ENCODE data around the gene HPS5. TPM values are rescaled to one million over a fixed set of nuclear protein-coding genes. Genes with fewer than 3 reads are reported as not detected.

Gene HPS5
- total RNA-seq, 5 donors from 2014 or later (not counting 1 experiment from before 2014, with no cell fraction given): 12.9 to 17.9 (median 14.3) TPM

- peak overlapping the region; percentile 20 to 44 for H3K27ac Mint-ChIP-seq
- Histone ChIP-seq H3K27me3 (replicated peaks in 1 of 2; ENCODE audit: control insufficient read depth in 2 of 2, extremely low read depth in 1 of 2, insufficient read depth in 2 of 2, low read length in 1 of 2) (peaks cover 0 to 4% of the 10 kb centered on the region in 2 experiments), H3K4me3 (ENCODE audit: control insufficient read depth in 1 of 2, extremely low read depth in 1 of 2, low read length in 1 of 2) (no peak overlapping the region), H3K27ac (ENCODE audit: low read length) (no peak overlapping the region), H3K36me3 (ENCODE audit: control insufficient read depth in 2 of 2, extremely low read depth in 1 of 2, insufficient read depth in 1 of 2, low read length in 1 of 2) (no peaks in the 10 kb centered on the region), H3K9me3 (no peaks in the 10 kb centered on the region), H3K4me1 (ENCODE audit: control insufficient read depth in 1 of 2, extremely low read depth in 1 of 2, insufficient read depth in 2 of 2, low read length in 2 of 2) (peaks cover 0 to 15% of the 10 kb centered on the region in 2 experiments)
- H3K4me3 Mint-ChIP-seq: no peak overlapping the region
- H3K36me3 Mint-ChIP-seq: no peaks in the 10 kb centered on the region
- DNase-seq (peak; percentile 10 to 83 (median 44)), ATAC-seq (replicated peaks in 1 of 4) (peak in 3 of 4 experiments; percentile 29 to 48 (median 39))
- H3K9me3 Mint-ChIP-seq: peaks cover 0 to 9% (median 0%) of the 10 kb centered on the region in 3 donors
- H3K27me3 Mint-ChIP-seq: peaks cover 15 to 16% of the 10 kb centered on the region in 2 donors
- CTCF ChIA-PET: interaction anchor here (0.6 to 1.7 kb wide), 11 partner anchors 26 to 522 kb away, joined by 3 to 7 read pairs (median 3); partner anchors contain the start of genes HPS5 (in 1 of the 2) and LDHA (in 1 of the 2)
- 0% methylated on average over 1 of the region's 1 CpG for WGBS (ENCODE audit: insufficient coverage)
- POLR2A ChIA-PET: interaction anchor here in 1 of 2 donors (0.6 kb wide), 1 partner anchor 37 kb away, joined by 5 read pairs; no protein-coding TSS in a partner anchor
- peaks cover 0 to 20% (median 8%) of the 10 kb centered on the region in 3 donors for H3K4me1 Mint-ChIP-seq
Measured at GRCh38 chr11:18243783-18244362, 78.1 kb downstream of the HPS5 start.

- peaks cover 28 to 37% of the 10 kb centered on the region in 2 donors for H3K27me3 Mint-ChIP-seq
- no peaks in the 10 kb centered on the region for H3K36me3 Mint-ChIP-seq
- H3K27me3 ChIP-seq (replicated peaks in 1 of 2; ENCODE audit: control insufficient read depth in 2 of 2, extremely low read depth in 1 of 2, insufficient read depth in 2 of 2, low read length in 1 of 2): peaks cover 4 to 7% of the 10 kb centered on the region in 2 experiments
- H3K27ac Mint-ChIP-seq: no peak overlapping the region
- peaks cover 0 to 5% (median 3%) of the 10 kb centered on the region in 3 donors for H3K4me1 Mint-ChIP-seq
- ChIA-PET POLR2A (no interaction called here), CTCF (no interaction called here)
- no peak overlapping the region for H3K4me3 ChIP-seq (ENCODE audit: control insufficient read depth in 1 of 2, extremely low read depth in 1 of 2, low read length in 1 of 2)
- peaks cover 0 to 4% of the 10 kb centered on the region in 2 experiments for H3K4me1 ChIP-seq (ENCODE audit: control insufficient read depth in 1 of 2, extremely low read depth in 1 of 2, insufficient read depth in 2 of 2, low read length in 2 of 2)
- DNase-seq (no peak), ATAC-seq (replicated peaks in 1 of 4) (no peak)
- H3K27ac ChIP-seq (ENCODE audit: low read length): no peak overlapping the region
- peaks cover 0 to 9% (median 0%) of the 10 kb centered on the region in 3 donors for H3K9me3 Mint-ChIP-seq
- H3K4me3 Mint-ChIP-seq: no peak overlapping the region
- no CpG with 5 or more reads among the region's 1 CpG for WGBS (ENCODE audit: insufficient coverage)
- H3K9me3 ChIP-seq: no peaks in the 10 kb centered on the region
- H3K36me3 ChIP-seq (ENCODE audit: control insufficient read depth in 2 of 2, extremely low read depth in 1 of 2, insufficient read depth in 1 of 2, low read length in 1 of 2): no peaks in the 10 kb centered on the region
Measured at GRCh38 chr11:18239655-18240054, 82.3 kb downstream of the HPS5 start.

GRCh38 chr11:18236664-18237356 lies 85.1 kb downstream of the HPS5 start, which contains the start of gene SAA4:
TSS of gene SAA4 (minus strand) at chr11:18236802. CDS start at chr11:18235926, 876 bp downstream.
- H3K27me3 Mint-ChIP-seq: peaks cover 39% of the 10 kb centered on the region in 2 donors
- Histone ChIP-seq H3K27me3 (replicated peaks in 1 of 2; ENCODE audit: control insufficient read depth in 2 of 2, extremely low read depth in 1 of 2, insufficient read depth in 2 of 2, low read length in 1 of 2) (peaks cover 4 to 11% of the 10 kb centered on the region in 2 experiments), H3K9me3 (no peaks in the 10 kb centered on the region), H3K4me3 (ENCODE audit: control insufficient read depth in 1 of 2, extremely low read depth in 1 of 2, low read length in 1 of 2) (no peak within 1 kb of the TSS), H3K36me3 (ENCODE audit: control insufficient read depth in 2 of 2, extremely low read depth in 1 of 2, insufficient read depth in 1 of 2, low read length in 1 of 2) (no peaks in the 10 kb centered on the region), H3K4me1 (ENCODE audit: control insufficient read depth in 1 of 2, extremely low read depth in 1 of 2, insufficient read depth in 2 of 2, low read length in 2 of 2) (no peaks in the 10 kb centered on the region), H3K27ac (ENCODE audit: low read length) (no peak within 1 kb of the TSS)
- H3K4me1 Mint-ChIP-seq: no peaks in the 10 kb centered on the region
- no CpG with 5 or more reads among the region's 2 CpGs for WGBS (ENCODE audit: insufficient coverage)
- no peaks in the 10 kb centered on the region for H3K9me3 Mint-ChIP-seq
- no peak within 1 kb of the TSS for H3K4me3 Mint-ChIP-seq
- H3K27ac Mint-ChIP-seq: no peak within 1 kb of the TSS
- DNase-seq: no peak
- ChIA-PET POLR2A (no interaction called here), CTCF (no interaction called here)
- no peak for ATAC-seq (replicated peaks in 1 of 4)
- no peaks in the 10 kb centered on the region for H3K36me3 Mint-ChIP-seq

- H3K27ac ChIP-seq (ENCODE audit: low read length): no peak overlapping the region
- Mint-ChIP-seq H3K4me1 (no peaks in the 10 kb centered on the region), H3K27ac (no peak overlapping the region), H3K4me3 (no peak overlapping the region), H3K36me3 (no peaks in the 10 kb centered on the region), H3K9me3 (no peaks in the 10 kb centered on the region), H3K27me3 (peaks cover 36 to 37% of the 10 kb centered on the region in 2 donors)
- no peaks in the 10 kb centered on the region for H3K4me1 ChIP-seq (ENCODE audit: control insufficient read depth in 1 of 2, extremely low read depth in 1 of 2, insufficient read depth in 2 of 2, low read length in 2 of 2)
- ChIA-PET POLR2A (interaction anchor here in 1 of 2 donors (0.6 kb wide), 1 partner anchor 531 kb away, joined by 3 read pairs; no protein-coding TSS in a partner anchor), CTCF (no interaction called here)
- H3K36me3 ChIP-seq (ENCODE audit: control insufficient read depth in 2 of 2, extremely low read depth in 1 of 2, insufficient read depth in 1 of 2, low read length in 1 of 2): no peaks in the 10 kb centered on the region
- no peaks in the 10 kb centered on the region for H3K9me3 ChIP-seq
- 14% methylated on average over 1 of the region's 8 CpGs for WGBS (ENCODE audit: insufficient coverage)
- ATAC-seq (replicated peaks in 1 of 4): no peak
- no peak overlapping the region for H3K4me3 ChIP-seq (ENCODE audit: control insufficient read depth in 1 of 2, extremely low read depth in 1 of 2, low read length in 1 of 2)
- no peak for DNase-seq
- H3K27me3 ChIP-seq (replicated peaks in 1 of 2; ENCODE audit: control insufficient read depth in 2 of 2, extremely low read depth in 1 of 2, insufficient read depth in 2 of 2, low read length in 1 of 2): peaks cover 4 to 11% of the 10 kb centered on the region in 2 experiments
Measured at GRCh38 chr11:18235394-18236334, 86.3 kb downstream of the HPS5 start.

GRCh38 chr11:18233912-18234311 lies 88.0 kb downstream of the HPS5 start:
- CTCF ChIA-PET: no interaction called here
- no peaks in the 10 kb centered on the region for H3K9me3 Mint-ChIP-seq
- Histone ChIP-seq H3K9me3 (no peaks in the 10 kb centered on the region), H3K27me3 (replicated peaks in 1 of 2; ENCODE audit: control insufficient read depth in 2 of 2, extremely low read depth in 1 of 2, insufficient read depth in 2 of 2, low read length in 1 of 2) (peaks cover 0 to 11% of the 10 kb centered on the region in 2 experiments), H3K4me3 (ENCODE audit: control insufficient read depth in 1 of 2, extremely low read depth in 1 of 2, low read length in 1 of 2) (no peak overlapping the region), H3K36me3 (ENCODE audit: control insufficient read depth in 2 of 2, extremely low read depth in 1 of 2, insufficient read depth in 1 of 2, low read length in 1 of 2) (no peaks in the 10 kb centered on the region), H3K27ac (ENCODE audit: low read length) (no peak overlapping the region), H3K4me1 (ENCODE audit: control insufficient read depth in 1 of 2, extremely low read depth in 1 of 2, insufficient read depth in 2 of 2, low read length in 2 of 2) (no peaks in the 10 kb centered on the region)
- no peaks in the 10 kb centered on the region for H3K4me1 Mint-ChIP-seq
- POLR2A ChIA-PET: no interaction called here
- no peak for DNase-seq
- no peak overlapping the region for H3K4me3 Mint-ChIP-seq
- WGBS (ENCODE audit: insufficient coverage): no CpG with 5 or more reads among the region's 4 CpGs
- no peaks in the 10 kb centered on the region for H3K36me3 Mint-ChIP-seq
- H3K27me3 Mint-ChIP-seq: peaks cover 24% of the 10 kb centered on the region in 2 donors
- no peak for ATAC-seq (replicated peaks in 1 of 4)
- no peak overlapping the region for H3K27ac Mint-ChIP-seq

- H3K36me3 Mint-ChIP-seq: no peaks in the 10 kb centered on the region
- Histone ChIP-seq H3K4me1 (ENCODE audit: control insufficient read depth in 1 of 2, extremely low read depth in 1 of 2, insufficient read depth in 2 of 2, low read length in 2 of 2) (no peaks in the 10 kb centered on the region), H3K27me3 (replicated peaks in 1 of 2; ENCODE audit: control insufficient read depth in 2 of 2, extremely low read depth in 1 of 2, insufficient read depth in 2 of 2, low read length in 1 of 2) (peaks cover 0 to 7% of the 10 kb centered on the region in 2 experiments), H3K27ac (ENCODE audit: low read length) (no peak overlapping the region), H3K36me3 (ENCODE audit: control insufficient read depth in 2 of 2, extremely low read depth in 1 of 2, insufficient read depth in 1 of 2, low read length in 1 of 2) (no peaks in the 10 kb centered on the region), H3K4me3 (ENCODE audit: control insufficient read depth in 1 of 2, extremely low read depth in 1 of 2, low read length in 1 of 2) (no peak overlapping the region), H3K9me3 (no peaks in the 10 kb centered on the region)
- no peaks in the 10 kb centered on the region for H3K4me1 Mint-ChIP-seq
- CTCF ChIA-PET: interaction anchor here in 1 of 2 donors (0.6 kb wide), 1 partner anchor 26 kb away, joined by 6 read pairs; no protein-coding TSS in a partner anchor
- peaks cover 3 to 12% of the 10 kb centered on the region in 2 donors for H3K27me3 Mint-ChIP-seq
- DNase-seq (no peak), ATAC-seq (replicated peaks in 1 of 4) (no peak)
- 88% methylated on average over 2 of the region's 2 CpGs for whole genome bisulfite sequencing (ENCODE audit: insufficient coverage)
- POLR2A ChIA-PET: no interaction called here
- H3K27ac Mint-ChIP-seq: no peak overlapping the region
- H3K4me3 Mint-ChIP-seq: no peak overlapping the region
- H3K9me3 Mint-ChIP-seq: no peaks in the 10 kb centered on the region
Measured at GRCh38 chr11:18230859-18231258, 91.1 kb downstream of the HPS5 start.
